Activated naive CD4-positive, alpha-beta T cell (primary cell): ENCODE data around the gene SLC22A23.

ENCODE experiments used
- DNase-seq, 4 experiments: peaks; one replicate each; lab custom pipeline; 2025; lab: John Stamatoyannopoulos, UW

SLC22A23 gene

DNA sequence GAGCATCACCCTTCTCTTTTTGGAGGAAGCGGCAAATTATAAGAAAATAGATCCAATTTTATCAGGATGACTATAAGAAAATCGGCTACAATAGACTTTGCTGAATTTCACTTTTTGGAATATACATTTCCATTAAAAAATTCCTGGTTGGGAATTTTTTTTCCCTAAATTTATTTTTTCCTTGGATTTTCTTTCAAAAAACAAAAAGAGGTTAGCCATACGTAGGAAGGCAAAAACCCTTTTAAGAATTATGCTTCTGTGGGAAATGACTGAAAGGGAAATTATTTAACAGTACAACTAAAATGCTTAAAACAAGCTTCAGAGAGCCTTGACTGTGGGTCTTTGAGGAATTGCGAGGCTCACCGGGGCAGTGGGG, 86.9 kb downstream of the SLC22A23 start:
- DNase-seq: no peak

DNA sequence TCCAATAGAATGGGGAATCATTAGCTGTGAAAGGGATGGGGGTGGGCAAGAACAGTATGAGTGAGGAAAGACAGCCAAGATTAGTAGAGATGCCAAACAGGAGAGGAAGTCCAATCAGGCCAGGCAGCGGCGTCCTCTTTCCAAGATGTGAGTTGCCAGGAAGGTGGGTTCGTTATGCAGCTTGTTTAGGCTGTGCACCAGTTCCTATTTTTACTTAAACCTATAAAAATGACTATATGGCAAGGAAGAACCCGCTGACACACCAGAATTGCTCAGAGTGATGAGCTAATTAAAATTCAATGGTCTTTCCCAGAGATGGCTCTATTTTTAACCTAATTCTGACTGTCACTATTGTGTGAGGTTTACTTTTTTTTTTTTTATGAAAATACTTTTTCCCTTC, 88.2 kb downstream of the SLC22A23 start:
- DNase-seq: no peak

DNA sequence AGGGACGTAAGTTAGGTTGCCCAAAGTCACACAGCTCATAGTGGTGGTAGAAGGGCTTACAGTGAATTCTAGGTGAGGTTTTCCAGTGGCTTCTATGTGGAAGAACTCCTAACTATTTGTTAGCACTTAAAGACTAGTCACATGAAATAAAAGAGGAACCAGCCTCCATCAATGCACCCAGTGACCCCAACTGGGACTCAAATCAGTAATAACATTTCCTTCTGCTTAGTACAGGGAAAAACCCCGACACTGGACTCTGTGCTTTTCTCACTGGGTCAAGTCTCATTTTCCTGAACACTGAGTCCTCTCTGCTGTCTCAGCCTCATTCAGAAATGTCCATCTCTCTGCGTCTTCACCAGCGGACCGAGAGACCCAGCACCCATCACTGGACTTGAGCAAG, 89.2 kb downstream of the SLC22A23 start:
- no peak for DNase-seq

DNA sequence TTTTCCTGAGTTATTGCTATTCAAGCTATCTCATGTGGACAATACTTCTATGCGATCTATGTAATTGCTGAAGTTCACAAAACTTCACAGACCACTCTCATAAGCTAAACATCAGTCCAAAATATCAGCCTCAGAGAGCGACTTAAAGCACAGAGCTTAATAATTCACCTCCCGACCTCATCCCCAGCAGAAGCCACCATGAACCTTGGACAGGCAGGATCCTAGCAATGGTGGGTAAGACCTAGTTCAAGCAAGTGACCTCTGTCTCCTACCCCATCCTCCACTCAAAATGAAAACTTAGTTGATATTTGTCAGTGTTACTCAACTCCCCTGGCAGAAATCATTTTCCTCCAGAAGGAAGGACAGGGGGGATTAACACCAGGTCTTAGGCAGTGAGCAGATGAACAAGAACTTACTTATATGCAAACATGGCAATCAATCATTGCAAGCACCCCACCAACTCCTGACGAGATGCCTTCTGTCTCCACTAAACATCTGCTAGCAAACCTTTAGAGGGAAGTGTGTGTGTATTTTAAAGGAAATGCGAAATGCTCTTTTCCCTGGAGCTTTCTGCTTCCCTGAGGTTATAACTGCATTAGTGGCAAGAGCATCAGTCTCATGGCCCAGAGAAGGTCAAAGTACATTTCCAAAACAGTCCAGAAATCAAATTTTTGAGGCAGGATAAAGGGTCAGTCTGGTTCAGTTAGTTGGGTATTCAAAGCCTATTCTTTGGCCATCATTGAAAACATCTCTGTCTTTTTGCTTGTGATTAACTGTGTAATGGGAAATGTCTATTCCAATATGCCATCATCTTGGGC, 90.0 kb downstream of the SLC22A23 start:
- DNase-seq: no peak

DNA sequence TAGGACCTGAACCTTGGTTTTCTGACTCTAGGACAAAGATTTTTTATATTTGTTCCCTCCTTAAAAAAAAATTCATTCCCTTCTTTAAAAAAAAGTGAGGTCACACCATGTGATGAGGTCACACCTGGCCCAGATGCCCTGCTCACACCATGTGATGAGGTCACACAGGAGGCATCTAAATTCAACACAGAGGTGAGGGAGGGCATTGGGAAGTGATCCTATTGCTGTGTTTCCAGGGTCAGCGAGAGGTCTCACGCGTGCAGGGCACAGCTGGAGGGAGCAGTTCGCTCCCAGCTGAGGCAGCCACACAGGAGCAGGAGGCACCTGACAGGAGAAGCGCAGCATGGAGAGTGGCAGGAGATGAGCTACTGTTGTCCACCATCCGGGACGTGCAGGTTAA, 92.5 kb downstream of the SLC22A23 start:
- no peak for DNase-seq

DNA sequence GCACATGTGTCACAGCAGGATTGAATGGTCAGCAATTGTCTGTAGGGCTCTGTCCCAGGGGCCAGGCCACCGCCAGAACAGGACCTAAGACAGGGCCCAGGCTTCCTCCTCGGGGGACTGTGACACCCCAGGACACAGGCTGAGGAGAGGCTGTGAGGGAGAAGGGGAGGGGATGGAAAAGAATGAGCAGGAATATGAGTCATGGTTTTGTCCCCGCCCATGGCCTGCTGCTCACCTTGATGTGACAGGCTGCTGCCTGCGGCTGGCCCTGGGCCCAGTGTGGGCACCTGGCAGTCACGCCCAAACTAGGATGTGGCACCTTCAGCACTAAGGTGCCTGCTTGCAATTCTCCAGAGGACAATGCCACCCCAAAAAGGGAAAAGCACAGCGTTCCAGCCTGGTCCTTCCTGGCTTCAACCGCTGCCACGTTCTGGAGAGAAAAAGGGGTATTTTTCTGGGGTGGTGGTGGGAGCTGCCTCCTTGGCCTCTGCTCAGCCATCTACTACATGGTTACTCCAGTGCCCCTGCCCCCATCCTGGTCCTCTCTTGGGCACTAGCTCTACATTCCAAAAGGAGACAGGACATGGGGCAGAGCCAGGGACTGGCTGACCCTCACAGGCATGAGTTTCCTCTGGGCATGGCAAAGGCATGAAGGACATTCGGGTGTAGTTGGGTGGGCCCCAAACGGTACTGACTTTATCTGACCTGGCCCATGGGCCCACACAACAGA, 93.4 kb downstream of the SLC22A23 start:
- DNase-seq: no peak

DNA sequence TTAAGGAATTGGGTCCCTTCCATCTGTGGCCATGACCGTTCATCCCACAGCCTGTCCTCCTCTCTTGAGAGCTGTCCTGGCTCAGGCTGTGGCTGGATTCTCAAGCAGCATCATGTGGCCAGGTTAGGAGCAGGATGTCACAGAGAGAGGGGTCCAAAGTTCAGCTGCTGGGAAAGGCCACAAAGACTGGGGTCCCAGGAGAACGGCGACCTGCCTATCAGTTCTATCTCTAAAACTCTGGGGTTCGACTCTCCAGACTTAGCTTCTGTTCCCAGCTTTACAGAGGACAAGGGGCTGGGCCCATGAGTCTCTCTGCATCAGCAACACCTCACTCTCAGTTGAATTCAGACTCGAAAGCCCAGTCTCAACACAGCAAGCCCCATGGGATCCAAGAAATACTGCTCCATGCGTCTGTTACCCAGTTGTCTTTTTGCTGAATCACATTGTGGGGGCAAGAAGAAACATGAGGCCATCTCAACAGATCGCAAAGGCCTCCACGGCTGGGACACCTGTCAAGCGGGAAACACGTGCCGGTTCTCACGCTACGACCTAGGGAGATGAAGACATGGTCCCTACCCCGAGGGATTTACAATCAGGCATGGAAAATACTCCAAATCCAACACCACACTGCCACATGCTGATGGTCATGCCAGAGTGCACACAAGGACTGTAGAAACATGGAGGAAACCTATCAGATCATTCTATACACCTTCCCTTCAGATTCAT, 95.4 kb downstream of the SLC22A23 start:
- no peak for DNase-seq

DNA sequence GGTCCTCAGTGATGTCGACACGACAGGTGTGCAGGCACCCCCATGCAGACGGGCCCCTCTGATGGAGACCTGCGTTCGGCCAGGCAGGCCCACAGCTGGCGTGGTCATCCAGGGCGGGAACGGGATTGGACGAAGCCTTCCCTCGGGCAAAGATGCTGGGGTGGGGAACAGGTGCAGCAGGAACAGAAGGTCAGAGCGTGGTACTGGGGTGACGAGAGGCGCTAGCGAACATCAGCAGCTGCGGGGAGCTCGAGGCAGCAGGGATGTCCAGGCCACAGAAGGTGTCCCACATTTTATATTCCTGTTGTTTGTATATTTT, 96.2 kb downstream of the SLC22A23 start:
- no peak for DNase-seq

DNA sequence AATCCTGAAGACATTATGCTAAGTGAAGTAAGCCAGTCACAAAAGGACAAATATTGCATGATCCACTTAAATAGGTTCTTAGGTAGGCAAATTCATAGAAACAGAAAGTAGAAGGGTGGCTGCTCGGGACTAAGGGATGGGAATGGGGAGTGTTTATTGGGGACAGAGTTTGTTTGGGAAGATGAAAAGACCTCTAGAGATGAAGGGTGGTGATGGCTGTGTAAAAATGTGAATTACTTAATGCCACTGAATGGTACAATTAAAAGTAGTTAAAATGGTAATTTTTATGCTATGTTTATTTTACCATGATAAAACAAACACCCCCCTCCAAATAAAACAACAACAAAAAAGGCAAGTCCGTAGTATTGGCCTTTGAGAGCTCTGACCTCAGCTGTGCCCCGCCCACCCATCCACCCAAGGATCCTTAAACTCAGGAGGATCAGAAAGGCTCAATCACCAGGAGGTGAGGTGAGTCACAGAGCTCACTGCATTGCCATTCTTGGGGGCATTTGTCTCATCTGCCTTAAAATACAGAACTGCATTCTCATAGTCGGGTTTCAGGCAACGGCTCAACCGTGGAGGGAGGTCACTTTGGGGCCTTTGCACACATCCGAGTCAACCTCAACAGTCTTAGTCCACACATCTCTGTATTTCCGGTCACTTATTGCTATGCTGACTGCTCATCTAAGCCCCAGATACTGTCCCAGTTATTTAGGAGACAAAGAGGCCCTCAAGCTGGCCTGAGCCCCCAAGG, 96.7 kb downstream of the SLC22A23 start:
- DNase-seq: no peak

DNA sequence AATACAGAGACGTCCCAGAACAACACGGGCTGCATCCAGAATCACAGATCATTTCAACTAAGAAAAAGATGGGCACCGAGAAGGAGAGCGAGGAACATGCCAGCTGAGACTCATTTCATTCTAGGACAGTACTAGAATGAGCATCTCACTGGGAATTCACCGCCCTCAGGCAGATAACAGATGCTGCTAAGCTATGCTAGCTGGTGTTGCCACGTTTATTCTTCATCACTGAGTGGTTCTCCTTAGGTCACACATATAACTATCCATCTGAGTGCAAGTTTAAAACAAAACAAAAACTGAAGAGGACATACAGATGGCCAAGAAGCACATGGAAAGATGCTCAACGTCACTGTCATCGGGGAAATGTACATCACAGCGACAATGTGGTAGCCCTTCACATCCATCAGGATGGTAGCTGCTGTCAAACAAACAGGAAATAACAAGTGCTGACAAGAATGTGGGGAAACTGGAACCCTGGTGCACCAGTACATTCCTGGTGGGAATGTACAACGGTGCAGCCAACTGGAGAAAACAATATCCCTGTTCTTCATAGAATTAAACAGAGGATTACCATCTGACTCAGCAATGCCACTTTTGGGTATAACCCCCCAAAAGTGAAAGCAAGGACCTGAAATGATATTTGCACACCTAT, 97.6 kb downstream of the SLC22A23 start:
- no peak for DNase-seq

DNA sequence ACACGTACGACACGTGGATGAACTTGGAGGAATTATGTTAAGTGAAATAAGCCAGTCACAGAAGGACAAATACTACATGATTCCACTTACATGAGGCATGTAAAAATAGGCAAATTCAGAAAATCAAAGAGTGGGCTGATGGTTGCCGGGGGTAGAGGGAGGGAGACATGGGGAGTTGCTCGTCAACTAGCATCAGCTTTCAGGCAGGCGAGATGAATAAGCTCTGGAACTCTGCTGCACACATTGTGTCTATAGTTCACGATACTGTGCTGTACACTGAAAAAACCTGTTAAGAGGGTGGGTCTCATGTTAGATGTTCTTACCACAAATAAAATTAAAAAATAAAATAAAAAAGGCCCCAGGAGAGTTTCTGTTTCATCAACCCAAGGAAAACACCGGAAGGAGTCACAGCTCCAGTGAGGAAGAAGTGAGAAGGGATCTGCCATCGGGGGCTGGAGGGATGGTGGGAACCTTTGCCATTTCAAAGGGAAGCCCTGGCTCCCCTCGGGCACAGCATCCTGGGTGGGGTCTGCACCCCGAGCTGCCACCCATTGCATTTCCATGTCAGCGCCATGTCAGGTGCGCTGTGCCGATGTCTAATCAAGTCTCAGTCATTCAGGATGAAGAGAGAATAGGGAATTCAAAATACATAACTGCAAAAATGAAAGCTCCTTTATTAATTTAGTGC, 98.3 kb downstream of the SLC22A23 start:
- no peak for DNase-seq

DNA sequence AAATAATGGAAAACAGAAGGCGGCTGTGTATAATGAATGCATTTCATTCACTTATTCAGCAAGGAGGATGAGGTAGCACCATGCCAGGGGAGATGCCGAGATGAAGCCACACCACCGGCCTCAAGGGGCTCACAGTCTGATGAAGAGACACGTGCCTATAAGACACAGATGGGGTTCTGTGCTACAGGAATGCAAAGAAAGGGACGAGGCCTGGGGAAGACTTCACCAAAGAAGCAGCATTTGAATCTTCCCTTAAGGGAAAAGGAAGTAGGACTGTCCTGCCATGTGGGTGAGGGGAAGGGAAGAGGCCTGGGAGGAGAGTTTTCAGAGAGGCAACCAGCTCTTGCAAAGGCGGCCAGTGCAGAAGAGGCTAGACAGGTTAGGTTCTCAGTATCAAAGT, 99.2 kb downstream of the SLC22A23 start:
- DNase-seq: no peak

DNA sequence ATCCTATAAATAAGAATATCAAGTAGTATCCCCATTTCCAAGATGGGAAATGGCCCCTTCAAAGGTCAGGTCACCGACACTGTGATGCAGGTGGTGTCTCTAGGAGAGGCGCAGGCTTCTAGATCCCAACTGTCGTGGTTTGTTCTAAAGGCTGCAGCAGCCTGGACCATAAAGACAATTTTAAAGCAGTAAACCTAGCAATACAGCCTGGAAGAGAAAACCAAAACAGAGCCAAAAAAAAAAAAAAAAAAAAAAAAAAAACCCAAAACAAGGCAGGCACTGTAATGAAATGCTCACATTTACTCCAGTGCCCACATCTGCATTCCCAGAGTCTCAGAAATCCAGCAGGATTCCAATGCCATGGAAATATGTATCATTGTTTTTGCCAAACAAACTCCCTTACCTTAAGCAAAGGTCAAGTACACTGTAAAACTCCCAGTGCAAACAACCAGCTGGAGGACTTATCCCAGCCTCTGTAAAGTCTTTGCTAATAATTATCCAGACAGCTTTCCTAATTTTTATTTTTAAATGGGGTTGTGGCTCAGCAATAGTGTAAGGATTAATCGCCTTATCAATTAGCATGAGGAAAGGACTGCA, 99.9 kb downstream of the SLC22A23 start:
- no peak for DNase-seq

DNA sequence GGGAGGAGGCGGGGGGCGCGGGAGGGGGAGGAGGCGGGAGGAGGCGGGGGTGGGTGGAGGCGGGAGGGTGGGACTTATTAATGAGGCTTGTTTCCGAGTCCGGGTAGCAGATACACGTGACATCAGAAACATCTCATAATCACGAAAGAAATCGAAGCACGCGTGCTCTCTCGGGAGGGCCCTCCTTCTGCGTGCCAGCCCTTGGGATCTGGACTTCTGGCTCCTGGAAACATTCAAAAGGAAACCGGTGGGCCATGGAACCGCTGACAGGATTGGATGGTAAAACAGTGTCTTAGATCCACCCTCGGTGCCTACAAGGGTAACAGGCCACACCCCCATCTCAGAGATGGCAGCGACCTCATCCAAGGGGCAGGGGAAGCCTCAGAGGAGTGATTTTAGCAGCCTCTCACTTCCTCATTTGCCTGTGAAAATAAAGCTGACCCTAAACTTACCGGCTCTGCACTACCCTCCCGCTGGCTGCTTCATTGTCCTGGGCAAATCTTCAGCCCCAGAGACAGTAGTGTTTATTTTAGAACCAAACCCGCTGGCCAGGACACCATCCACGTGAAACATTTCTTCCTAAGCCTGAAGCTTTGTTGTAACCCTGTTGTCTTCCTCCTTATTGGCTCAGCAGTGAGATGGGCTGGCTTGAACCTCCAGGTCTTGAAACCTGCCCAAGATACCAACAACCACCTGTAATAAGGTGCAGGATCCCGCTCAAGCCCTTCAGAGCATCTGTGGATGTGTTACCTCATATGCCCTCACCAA, 100.6 kb downstream of the SLC22A23 start:
- DNase-seq: peak in 3 of 4 experiments; percentile 16 to 53 (median 44)

DNA sequence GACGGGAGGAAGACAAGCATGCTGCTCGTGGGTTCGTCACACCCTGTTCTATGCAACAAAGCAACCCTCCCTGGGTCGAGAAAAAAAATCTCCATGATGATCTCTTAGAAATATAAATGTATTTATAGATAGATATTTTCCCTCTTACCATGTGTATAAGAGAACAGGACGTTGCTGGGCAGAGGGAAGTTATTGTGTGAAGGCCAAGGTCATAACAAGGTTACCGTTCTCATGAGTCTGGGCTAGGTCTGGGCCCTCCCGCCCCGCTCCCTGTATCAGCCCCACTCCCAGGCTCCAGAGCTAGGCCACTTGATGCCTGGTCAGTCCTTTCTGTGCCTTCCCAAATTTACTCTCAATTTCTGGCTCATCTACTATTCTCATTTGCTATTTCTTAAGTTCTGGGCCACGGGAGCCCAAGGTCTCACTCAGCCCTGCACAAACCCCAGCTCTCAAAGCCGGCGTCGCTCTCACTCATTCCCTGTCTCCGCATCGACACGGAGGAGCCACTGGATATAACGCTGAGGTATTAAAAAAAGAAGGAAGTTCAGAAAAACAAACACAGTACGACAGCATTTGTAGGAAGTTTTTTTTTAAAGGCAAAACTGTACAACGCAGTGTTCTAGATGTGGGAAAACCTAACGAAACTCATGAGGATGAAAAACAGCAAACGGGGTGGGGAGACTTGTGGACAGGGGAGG, 101.3 kb downstream of the SLC22A23 start:
- peak in 2 of 4 experiments; percentile 13 for DNase-seq

DNA sequence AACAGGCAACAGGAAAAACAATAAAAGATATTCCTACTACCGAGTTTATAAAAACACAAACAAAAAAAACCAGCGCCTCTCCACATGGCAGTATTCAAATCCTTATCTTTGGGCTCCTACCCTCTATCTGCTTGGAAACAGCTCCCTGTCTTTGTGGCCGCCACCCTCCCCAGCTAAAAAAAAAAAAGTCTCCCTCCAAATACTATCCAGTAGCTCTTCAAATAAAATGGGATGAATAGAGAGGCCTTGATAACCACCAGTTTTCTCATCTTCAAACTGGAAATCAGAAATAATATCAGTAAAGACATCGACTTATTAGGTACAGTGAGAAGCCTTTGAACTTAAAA, 101.9 kb downstream of the SLC22A23 start:
- no peak for DNase-seq

DNA sequence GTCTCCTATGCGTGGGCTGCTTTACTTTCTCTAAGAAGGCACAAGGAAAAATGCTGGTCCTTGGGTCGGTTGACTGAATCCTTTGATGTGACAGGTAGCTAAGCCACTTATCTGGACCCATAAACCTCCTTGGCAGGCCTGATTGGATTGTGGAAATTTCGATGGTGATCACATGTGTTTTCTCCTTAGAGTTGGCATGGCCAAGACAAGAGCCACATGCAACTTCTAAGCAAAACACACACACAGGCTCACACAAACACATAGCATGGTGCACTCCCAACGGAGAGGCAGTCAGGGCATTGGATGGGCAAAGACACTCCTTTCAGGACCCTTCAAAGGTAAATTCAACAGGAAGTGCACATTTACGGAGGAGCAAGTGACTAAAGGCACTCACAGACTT, 102.9 kb downstream of the SLC22A23 start:
- DNase-seq: no peak

DNA sequence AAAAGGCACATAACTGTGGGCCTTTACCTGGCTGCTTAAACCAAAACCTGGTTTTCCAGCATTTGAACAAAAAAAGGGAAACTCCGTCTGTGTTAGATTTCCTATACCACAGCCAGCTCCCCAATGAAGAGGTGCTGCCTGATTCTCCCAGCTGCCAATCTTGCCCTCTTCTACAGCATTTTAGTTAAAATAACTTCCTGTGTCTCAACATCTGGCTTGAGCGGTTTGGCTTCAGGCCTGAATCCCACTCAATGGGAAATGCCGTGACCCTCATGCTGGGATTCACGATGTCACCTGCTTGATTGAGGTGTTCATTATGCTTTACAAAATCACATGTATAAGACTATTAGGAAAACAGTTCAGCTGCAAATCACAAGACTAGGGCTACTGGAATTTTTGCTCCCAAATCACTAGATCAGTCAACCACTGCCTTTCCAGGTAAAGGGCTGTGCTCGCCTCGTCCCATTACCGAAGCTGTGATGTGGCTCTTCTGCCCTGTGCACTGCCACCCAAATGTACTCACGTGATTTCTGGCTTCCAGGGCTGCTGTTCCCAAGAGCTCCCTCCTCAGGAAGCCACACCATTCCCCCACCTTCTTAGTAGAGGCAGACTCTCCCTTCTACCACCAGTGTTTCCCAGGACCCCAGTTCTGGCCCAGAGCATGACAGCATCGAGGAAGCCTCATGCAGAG, 103.5 kb downstream of the SLC22A23 start:
- no peak for DNase-seq

DNA sequence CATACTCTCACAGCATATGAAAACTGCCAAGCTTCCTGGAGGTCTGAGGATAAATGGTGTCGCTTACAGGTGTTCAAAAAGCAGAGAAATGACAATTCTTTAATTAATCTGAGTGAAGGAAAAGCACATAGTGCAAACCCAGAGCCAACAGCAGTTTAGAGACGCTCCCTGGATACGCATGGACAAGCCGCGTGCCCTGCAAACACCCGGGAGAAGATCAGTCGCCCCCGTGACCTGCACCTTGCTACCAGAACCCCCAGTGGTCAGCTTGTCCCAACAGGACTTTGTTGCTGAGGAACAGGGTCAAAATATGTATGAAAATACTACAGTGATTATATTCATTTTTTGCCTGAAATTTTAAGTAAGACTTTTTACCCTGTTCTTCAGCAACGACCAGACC, 104.2 kb downstream of the SLC22A23 start:
- DNase-seq: no peak
